ENCODE measurements around the gene KCTD1.

KCTD1 gene

GRCh38 chr18:26466026-26466425 is 82.3 kb downstream of the KCTD1 start:
- TF ChIP-seq YY1 (IDR thresholded peaks at IDR 0.05; ENCODE audit: low read depth) (no peak), EGR1 (IDR thresholded peaks at IDR 0.05) (no peak), EP300 (IDR thresholded peaks at IDR 0.05; ENCODE audit: borderline replicate concordance) (no peak), NFIC (IDR thresholded peaks at IDR 0.05) (no peak), CEBPB (IDR thresholded peaks at IDR 0.05) (no peak), TAF1 (IDR thresholded peaks at IDR 0.05; ENCODE audit: low read depth) (no peak), FOXM1 (IDR thresholded peaks at IDR 0.05; ENCODE audit: borderline replicate concordance, low read depth) (no peak), TEAD4 (IDR thresholded peaks at IDR 0.05) (no peak), ZBTB7A (IDR thresholded peaks at IDR 0.05; ENCODE audit: low read depth) (no peak), CREB1 (IDR thresholded peaks at IDR 0.05; ENCODE audit: low read depth) (no peak), REST (IDR thresholded peaks at IDR 0.05; ENCODE audit: low read depth) (no peak), USF1 (IDR thresholded peaks at IDR 0.05) (no peak), TCF12 (IDR thresholded peaks at IDR 0.05; ENCODE audit: low read depth) (no peak)
- TF ChIP-seq, protein P1, sequence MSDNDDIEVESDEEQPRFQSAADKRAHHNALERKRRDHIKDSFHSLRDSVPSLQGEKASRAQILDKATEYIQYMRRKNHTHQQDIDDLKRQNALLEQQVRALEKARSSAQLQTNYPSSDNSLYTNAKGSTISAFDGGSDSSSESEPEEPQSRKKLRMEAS (IDR thresholded peaks at IDR 0.05): no peak

DNA sequence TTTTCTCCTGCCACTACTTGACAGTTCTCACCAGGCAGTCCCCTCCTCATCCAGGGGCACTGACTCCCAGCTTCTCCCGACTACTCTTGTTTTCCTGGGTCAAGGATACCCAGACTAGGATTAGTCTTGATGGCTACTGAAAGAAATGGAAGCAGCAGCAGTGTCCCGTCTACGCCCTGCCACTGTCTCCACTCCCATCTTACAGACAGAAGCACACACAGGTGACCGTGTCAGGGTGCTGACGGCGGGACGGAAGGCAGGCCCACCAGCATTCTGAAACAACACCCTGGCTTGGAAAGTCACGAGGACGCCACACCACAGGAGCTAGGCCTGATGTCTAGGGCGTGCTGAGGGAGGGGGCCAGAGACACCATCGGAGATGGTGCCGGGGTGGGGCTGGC is 82.9 kb downstream of the KCTD1 start:
- TF ChIP-seq USF1 (IDR thresholded peaks at IDR 0.05) (no peak), CEBPB (IDR thresholded peaks at IDR 0.05) (no peak), TAF1 (IDR thresholded peaks at IDR 0.05; ENCODE audit: low read depth) (no peak), REST (IDR thresholded peaks at IDR 0.05; ENCODE audit: low read depth) (no peak), TCF12 (IDR thresholded peaks at IDR 0.05; ENCODE audit: low read depth) (no peak), FOXM1 (IDR thresholded peaks at IDR 0.05; ENCODE audit: borderline replicate concordance, low read depth) (no peak)

GRCh38 chr18:26464128-26465011 is 84.0 kb downstream of the KCTD1 start:
- TF ChIP-seq TAF1 (IDR thresholded peaks at IDR 0.05; ENCODE audit: low read depth) (no peak), USF1 (IDR thresholded peaks at IDR 0.05) (no peak)

GRCh38 chr18:26462355-26462754 is 86.0 kb downstream of the KCTD1 start:
- TF ChIP-seq EGR1 (IDR thresholded peaks at IDR 0.05) (no peak), TAF1 (IDR thresholded peaks at IDR 0.05; ENCODE audit: low read depth) (no peak), TEAD4 (IDR thresholded peaks at IDR 0.05) (no peak), YY1 (IDR thresholded peaks at IDR 0.05; ENCODE audit: low read depth) (no peak), CREB1 (IDR thresholded peaks at IDR 0.05; ENCODE audit: low read depth) (no peak)
- TF ChIP-seq, protein P1 (IDR thresholded peaks at IDR 0.05): no peak

- peak; percentile 54; the same call in 1 of the 2 replicates for TF ChIP-seq NFIC (IDR thresholded peaks at IDR 0.05)
- TF ChIP-seq, protein P1 (IDR thresholded peaks at IDR 0.05): no peak
- no peak for TF ChIP-seq REST (IDR thresholded peaks at IDR 0.05; ENCODE audit: low read depth)
- TF ChIP-seq TAF1 (IDR thresholded peaks at IDR 0.05; ENCODE audit: low read depth): no peak
Measured at GRCh38 chr18:26461405-26461804, 86.9 kb downstream of the KCTD1 start.
